GM19035 (cell line): ENCODE data around the gene KIRREL1.
"Not testable (repeated sequence)": the region's sequence is repeated elsewhere in the genome, so short reads cannot be mapped to it uniquely, and the experiment has no call there.

Experiments used
- ATAC-seq: cut with Tn5 transposase; IDR thresholded peaks from one replicate; pipeline ENCODE4 v1.9.1; 2021; ENCODE audit not compliant: unreplicated experiment

Gene KIRREL1

GRCh38 chr1:158128531-158128930, 135.1 kb downstream of the KIRREL1 start:
- not testable (repeated sequence) for ATAC-seq

GRCh38 chr1:158131217-158131616, 137.8 kb downstream of the KIRREL1 start:
- no peak for ATAC-seq

GRCh38 chr1:158140764-158141192, 147.3 kb downstream of the KIRREL1 start:
- no peak for ATAC-seq

- no peak for ATAC-seq
Observed at GRCh38 chr1:158145173-158145719, 151.8 kb downstream of the KIRREL1 start.

- no peak for ATAC-seq
Observed at GRCh38 chr1:158146165-158146564, 152.7 kb downstream of the KIRREL1 start.

GRCh38 chr1:158146739-158147138, 153.3 kb downstream of the KIRREL1 start:
- no peak for ATAC-seq

- no peak for ATAC-seq
Observed at GRCh38 chr1:158147401-158147800, 154.0 kb downstream of the KIRREL1 start.

- ATAC-seq: no peak
Observed at GRCh38 chr1:158147869-158148268, 154.4 kb downstream of the KIRREL1 start.

- ATAC-seq: no peak
Observed at GRCh38 chr1:158148468-158148867, 155.0 kb downstream of the KIRREL1 start.

- ATAC-seq: no peak
Observed at GRCh38 chr1:158149175-158149574, 155.7 kb downstream of the KIRREL1 start.
